ENCODE measurements around the gene IL18RAP.

IL18RAP gene

GRCh38 chr2:102487761-102488462 is 65.0 kb downstream of the IL18RAP start:
- H3K4me2 ChIP-seq, result no peak overlapping the region
- TF ChIP-seq CTCF (conservative IDR thresholded peaks at IDR 0.05; ENCODE audit: low read depth, low read length), result no peak
- no peak overlapping the region for H3K27ac ChIP-seq

GRCh38 chr2:102489646-102490045 is 66.7 kb downstream of the IL18RAP start:
- Histone ChIP-seq H3K4me1 (ENCODE audit: low read depth, poor library complexity, severe bottlenecking) (no peaks in the 10 kb centered on the region), H3K36me3 (ENCODE audit: insufficient read depth) (no peaks in the 10 kb centered on the region), H3K27me3 (ENCODE audit: insufficient read depth, low read depth) (no peaks in the 10 kb centered on the region), H3K4me3 (IDR thresholded peaks at IDR 0.05; ENCODE audit: insufficient read depth, low read depth, low read length) (no peak overlapping the region), H3K4me2 (no peak overlapping the region), H3K79me2 (ENCODE audit: insufficient read depth, low read depth) (no peaks in the 10 kb centered on the region), H4K20me1 (ENCODE audit: insufficient read depth) (no peaks in the 10 kb centered on the region), H3K27ac (no peak overlapping the region), H3K9ac (no peak overlapping the region), H2AFZ (ENCODE audit: low read depth) (no peak overlapping the region)
- TF ChIP-seq CTCF (conservative IDR thresholded peaks at IDR 0.05; ENCODE audit: low read depth, low read length), result no peak

More at GRCh38 chr2:102487761-102488462, 65.0 kb downstream of the IL18RAP start:
- Histone ChIP-seq H3K27me3 (ENCODE audit: insufficient read depth, low read depth) (no peaks in the 10 kb centered on the region), H4K20me1 (ENCODE audit: insufficient read depth) (no peaks in the 10 kb centered on the region), H3K79me2 (ENCODE audit: insufficient read depth, low read depth) (no peaks in the 10 kb centered on the region), H2AFZ (ENCODE audit: low read depth) (no peak overlapping the region), H3K4me1 (ENCODE audit: low read depth, poor library complexity, severe bottlenecking) (no peaks in the 10 kb centered on the region), H3K9ac (no peak overlapping the region), H3K36me3 (ENCODE audit: insufficient read depth) (no peaks in the 10 kb centered on the region), H3K4me3 (IDR thresholded peaks at IDR 0.05; ENCODE audit: insufficient read depth, low read depth, low read length) (no peak overlapping the region)

- no peak overlapping the region for H2AFZ ChIP-seq (ENCODE audit: low read depth)
- H4K20me1 ChIP-seq (ENCODE audit: insufficient read depth), result no peaks in the 10 kb centered on the region
- no peak for TF ChIP-seq CTCF (conservative IDR thresholded peaks at IDR 0.05; ENCODE audit: low read depth, low read length)
- H3K9ac ChIP-seq, result no peak overlapping the region
- no peak overlapping the region for H3K4me3 ChIP-seq (IDR thresholded peaks at IDR 0.05; ENCODE audit: insufficient read depth, low read depth, low read length)
- H3K27me3 ChIP-seq (ENCODE audit: insufficient read depth, low read depth), result no peaks in the 10 kb centered on the region
- H3K36me3 ChIP-seq (ENCODE audit: insufficient read depth), result no peaks in the 10 kb centered on the region
- no peak overlapping the region for H3K4me2 ChIP-seq
- no peaks in the 10 kb centered on the region for H3K79me2 ChIP-seq (ENCODE audit: insufficient read depth, low read depth)
- no peaks in the 10 kb centered on the region for H3K4me1 ChIP-seq (ENCODE audit: low read depth, poor library complexity, severe bottlenecking)
- no peak overlapping the region for H3K27ac ChIP-seq
Measured at GRCh38 chr2:102492006-102492405, 69.0 kb downstream of the IL18RAP start.

- Histone ChIP-seq H3K4me1 (ENCODE audit: low read depth, poor library complexity, severe bottlenecking) (no peaks in the 10 kb centered on the region), H2AFZ (ENCODE audit: low read depth) (no peak overlapping the region), H3K79me2 (ENCODE audit: insufficient read depth, low read depth) (no peaks in the 10 kb centered on the region), H3K4me2 (no peak overlapping the region), H3K4me3 (IDR thresholded peaks at IDR 0.05; ENCODE audit: insufficient read depth, low read depth, low read length) (no peak overlapping the region), H3K27ac (no peak overlapping the region), H3K9ac (no peak overlapping the region), H3K27me3 (ENCODE audit: insufficient read depth, low read depth) (no peaks in the 10 kb centered on the region), H4K20me1 (ENCODE audit: insufficient read depth) (no peaks in the 10 kb centered on the region), H3K36me3 (ENCODE audit: insufficient read depth) (no peaks in the 10 kb centered on the region)
- no peak for TF ChIP-seq CTCF (conservative IDR thresholded peaks at IDR 0.05; ENCODE audit: low read depth, low read length)
Measured at GRCh38 chr2:102494570-102494969, 71.6 kb downstream of the IL18RAP start.

Data from KMS-11 (cell line).